HepG2 (cell line): ENCODE results near the gene NOTUM. TPM values are rescaled to one million over a fixed set of nuclear protein-coding genes. Genes with fewer than 3 reads are reported as not detected.

Experiments used
- GTF2F1 ChIP-seq: fragments of 150-350 bp; IDR thresholded peaks from 2 replicates; pipeline ENCODE4 v1.6.1; 2014; ENCODE audit warnings: low read length
- KDM3A ChIP-seq: IDR thresholded peaks from 2 replicates; pipeline ENCODE4 v1.6.1; 2018; ENCODE audit warnings: low read depth, missing compliant biosample characterization
- MEIS1 ChIP-seq: sonication (generic); formaldehyde crosslinking; IDR thresholded peaks from 2 replicates; pipeline ENCODE4 v1.9.0; 2021; ENCODE audit warnings: mild to moderate bottlenecking, missing genetic modification reagents, moderate library complexity, borderline replicate concordance
- MXD4 ChIP-seq: IDR thresholded peaks from 2 replicates; pipeline ENCODE4 v1.6.1; 2016; ENCODE audit warnings: mild to moderate bottlenecking, missing biosample characterization, missing genetic modification reagents
- NONO ChIP-seq, 2 experiments: fragments of 450-650 bp in 1 of 2; sonication (generic) in 1 of 2; formaldehyde crosslinking in 1 of 2; IDR thresholded peaks in 1 of 2; conservative IDR thresholded peaks in 1 of 2; 2 replicates each; pipeline versions ENCODE4 v1.6.1 to v1.8.0; 2017 to 2022; ENCODE audit warnings: mild to moderate bottlenecking in 1 of 2, missing genetic modification reagents in 1 of 2, moderate library complexity in 1 of 2
- RAD51 ChIP-seq: fragments of 450-650 bp; IDR thresholded peaks from 2 replicates; pipeline ENCODE4 v1.6.1; 2016; ENCODE audit warnings: borderline replicate concordance
- RARG ChIP-seq: sonication (generic); formaldehyde crosslinking; IDR thresholded peaks from 2 replicates; pipeline ENCODE4 v1.4.0; 2020; ENCODE audit warnings: low read depth, mild to moderate bottlenecking, missing genetic modification reagents
- RBFOX2 ChIP-seq: fragments of 200-400 bp; formaldehyde crosslinking; IDR thresholded peaks from 2 replicates; pipeline ENCODE4 v1.6.1; 2017; ENCODE audit warnings: low read depth, mild to moderate bottlenecking, low read length
- THAP11 ChIP-seq: IDR thresholded peaks from 2 replicates; pipeline ENCODE4 v1.6.1; 2016; ENCODE audit warnings: missing biosample characterization, missing genetic modification reagents
- ZFAT ChIP-seq: sonication (generic); formaldehyde crosslinking; conservative IDR thresholded peaks from 2 replicates; pipeline ENCODE4 v1.8.1; 2023; ENCODE audit warnings: missing genetic modification reagents, inconsistent platforms
- ZNF761 ChIP-seq: sonication (generic); formaldehyde crosslinking; conservative IDR thresholded peaks from 2 replicates; pipeline ENCODE4 v1.4.0; 2020; ENCODE audit warnings: mild to moderate bottlenecking, missing genetic modification reagents
- ZNF879 ChIP-seq: sonication (generic); formaldehyde crosslinking; IDR thresholded peaks from 2 replicates; pipeline ENCODE4 v1.8.1; 2023; ENCODE audit warnings: missing genetic modification reagents
- polyA plus RNA-seq, 8 experiments: library from polyadenylated mRNA; depleted of rRNA in 3 of 8; stranded (reverse) in 7 of 8; unstranded in 1 of 8; fragments of >200 nt; fragmentation: Illumina TruSeq in 4 of 8; extraction: Trizol in 4 of 8; gene quantifications; 2 replicates each; pipeline versions ENCODE4 v1.2.1 to v1.2.3, GENCODE V29; 2011 to 2016; ENCODE audit warnings: low read depth in 4 of 8, missing spikeins in 1 of 8, mixed read lengths in 1 of 8; ENCODE audit not compliant: insufficient read depth in 1 of 8
- total RNA-seq, 5 experiments: library from RNA; depleted of rRNA; stranded (reverse); fragments of >200 nt; fragmentation: Illumina TruSeq; extraction: Trizol; gene quantifications; 2 replicates each; pipeline ENCODE4 v1.2.3, GENCODE V29; 2016; ENCODE audit warnings: low read depth in 1 of 5
- TF ChIP-seq, protein P1 (sequence below): sonication (generic); formaldehyde crosslinking; IDR thresholded peaks from 2 replicates; pipeline ENCODE4 v1.4.0; 2020; ENCODE audit warnings: missing genetic modification reagents
- TF ChIP-seq, protein P2 (sequence below): sonication (generic); formaldehyde crosslinking; IDR thresholded peaks from 2 replicates; pipeline ENCODE4 v1.8.0; 2022; ENCODE audit warnings: mild to moderate bottlenecking, missing genetic modification reagents
- TF ChIP-seq, protein P3 (sequence below): sonication (generic); formaldehyde crosslinking; IDR thresholded peaks from 2 replicates; pipeline ENCODE4 v1.4.0; 2020; ENCODE audit warnings: missing genetic modification reagents
- TF ChIP-seq, protein P4 (sequence below): IDR thresholded peaks from 2 replicates; pipeline ENCODE4 v1.6.1; 2016; ENCODE audit warnings: missing compliant biosample characterization, missing genetic modification reagents, borderline replicate concordance
- TF ChIP-seq, protein P5 (sequence below): IDR thresholded peaks from 2 replicates; pipeline ENCODE4 v1.6.1; 2016; ENCODE audit warnings: missing compliant biosample characterization, missing genetic modification reagents, borderline replicate concordance
- TF ChIP-seq, protein P6 (sequence below): sonication (generic); formaldehyde crosslinking; IDR thresholded peaks from 2 replicates; pipeline ENCODE4 v1.9.0; 2021; ENCODE audit warnings: missing genetic modification reagents, mild to moderate bottlenecking, borderline replicate concordance

NOTUM gene
- total and polyA plus RNA-seq, 2 of the 13 experiments (the other 11 are each of a cell fraction or from before 2014, with no cell fraction given) = 150 to 160 TPM

DNA sequence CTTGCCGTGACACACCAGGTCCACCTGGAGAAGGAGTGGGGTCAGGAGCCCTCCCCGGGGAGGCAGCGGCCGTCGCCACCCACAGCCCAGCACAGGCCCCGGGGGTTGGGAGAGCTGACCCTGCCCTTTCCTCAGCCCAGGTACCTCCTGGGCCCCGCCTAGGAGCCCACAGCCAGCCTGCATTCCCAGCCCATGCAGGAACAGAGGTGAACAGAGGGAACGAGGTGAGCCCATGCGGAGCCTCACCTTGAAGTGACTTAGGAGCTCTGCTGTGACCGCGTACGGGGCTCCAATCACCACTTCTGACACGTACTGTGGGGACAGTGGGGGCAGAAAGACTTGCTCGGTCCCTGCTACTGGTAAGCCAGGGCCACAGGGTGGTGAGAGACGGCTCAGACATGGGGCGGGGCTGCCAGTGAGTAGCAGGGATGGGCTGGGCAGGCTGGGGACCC, 55.5 kb downstream of the NOTUM start (continued):
- TF ChIP-seq, protein P1, sequence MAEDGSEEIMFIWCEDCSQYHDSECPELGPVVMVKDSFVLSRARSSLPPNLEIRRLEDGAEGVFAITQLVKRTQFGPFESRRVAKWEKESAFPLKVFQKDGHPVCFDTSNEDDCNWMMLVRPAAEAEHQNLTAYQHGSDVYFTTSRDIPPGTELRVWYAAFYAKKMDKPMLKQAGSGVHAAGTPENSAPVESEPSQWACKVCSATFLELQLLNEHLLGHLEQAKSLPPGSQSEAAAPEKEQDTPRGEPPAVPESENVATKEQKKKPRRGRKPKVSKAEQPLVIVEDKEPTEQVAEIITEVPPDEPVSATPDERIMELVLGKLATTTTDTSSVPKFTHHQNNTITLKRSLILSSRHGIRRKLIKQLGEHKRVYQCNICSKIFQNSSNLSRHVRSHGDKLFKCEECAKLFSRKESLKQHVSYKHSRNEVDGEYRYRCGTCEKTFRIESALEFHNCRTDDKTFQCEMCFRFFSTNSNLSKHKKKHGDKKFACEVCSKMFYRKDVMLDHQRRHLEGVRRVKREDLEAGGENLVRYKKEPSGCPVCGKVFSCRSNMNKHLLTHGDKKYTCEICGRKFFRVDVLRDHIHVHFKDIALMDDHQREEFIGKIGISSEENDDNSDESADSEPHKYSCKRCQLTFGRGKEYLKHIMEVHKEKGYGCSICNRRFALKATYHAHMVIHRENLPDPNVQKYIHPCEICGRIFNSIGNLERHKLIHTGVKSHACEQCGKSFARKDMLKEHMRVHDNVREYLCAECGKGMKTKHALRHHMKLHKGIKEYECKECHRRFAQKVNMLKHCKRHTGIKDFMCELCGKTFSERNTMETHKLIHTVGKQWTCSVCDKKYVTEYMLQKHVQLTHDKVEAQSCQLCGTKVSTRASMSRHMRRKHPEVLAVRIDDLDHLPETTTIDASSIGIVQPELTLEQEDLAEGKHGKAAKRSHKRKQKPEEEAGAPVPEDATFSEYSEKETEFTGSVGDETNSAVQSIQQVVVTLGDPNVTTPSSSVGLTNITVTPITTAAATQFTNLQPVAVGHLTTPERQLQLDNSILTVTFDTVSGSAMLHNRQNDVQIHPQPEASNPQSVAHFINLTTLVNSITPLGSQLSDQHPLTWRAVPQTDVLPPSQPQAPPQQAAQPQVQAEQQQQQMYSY (CRISPR knock-in tag) = no peak
- TF ChIP-seq RAD51 = no peak
- no peak for TF ChIP-seq KDM3A (CRISPR knock-in tag)
- TF ChIP-seq ZNF879 (CRISPR knock-in tag) = no peak
- TF ChIP-seq, protein P2, sequence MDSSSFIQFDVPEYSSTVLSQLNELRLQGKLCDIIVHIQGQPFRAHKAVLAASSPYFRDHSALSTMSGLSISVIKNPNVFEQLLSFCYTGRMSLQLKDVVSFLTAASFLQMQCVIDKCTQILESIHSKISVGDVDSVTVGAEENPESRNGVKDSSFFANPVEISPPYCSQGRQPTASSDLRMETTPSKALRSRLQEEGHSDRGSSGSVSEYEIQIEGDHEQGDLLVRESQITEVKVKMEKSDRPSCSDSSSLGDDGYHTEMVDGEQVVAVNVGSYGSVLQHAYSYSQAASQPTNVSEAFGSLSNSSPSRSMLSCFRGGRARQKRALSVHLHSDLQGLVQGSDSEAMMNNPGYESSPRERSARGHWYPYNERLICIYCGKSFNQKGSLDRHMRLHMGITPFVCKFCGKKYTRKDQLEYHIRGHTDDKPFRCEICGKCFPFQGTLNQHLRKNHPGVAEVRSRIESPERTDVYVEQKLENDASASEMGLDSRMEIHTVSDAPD (CRISPR knock-in tag) = no peak
- TF ChIP-seq, protein P3, sequence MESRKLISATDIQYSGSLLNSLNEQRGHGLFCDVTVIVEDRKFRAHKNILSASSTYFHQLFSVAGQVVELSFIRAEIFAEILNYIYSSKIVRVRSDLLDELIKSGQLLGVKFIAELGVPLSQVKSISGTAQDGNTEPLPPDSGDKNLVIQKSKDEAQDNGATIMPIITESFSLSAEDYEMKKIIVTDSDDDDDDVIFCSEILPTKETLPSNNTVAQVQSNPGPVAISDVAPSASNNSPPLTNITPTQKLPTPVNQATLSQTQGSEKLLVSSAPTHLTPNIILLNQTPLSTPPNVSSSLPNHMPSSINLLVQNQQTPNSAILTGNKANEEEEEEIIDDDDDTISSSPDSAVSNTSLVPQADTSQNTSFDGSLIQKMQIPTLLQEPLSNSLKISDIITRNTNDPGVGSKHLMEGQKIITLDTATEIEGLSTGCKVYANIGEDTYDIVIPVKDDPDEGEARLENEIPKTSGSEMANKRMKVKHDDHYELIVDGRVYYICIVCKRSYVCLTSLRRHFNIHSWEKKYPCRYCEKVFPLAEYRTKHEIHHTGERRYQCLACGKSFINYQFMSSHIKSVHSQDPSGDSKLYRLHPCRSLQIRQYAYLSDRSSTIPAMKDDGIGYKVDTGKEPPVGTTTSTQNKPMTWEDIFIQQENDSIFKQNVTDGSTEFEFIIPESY = peak; percentile 55; the same call in 1 of the 2 replicates
- no peak for TF ChIP-seq RARG (CRISPR knock-in tag)
- no peak for TF ChIP-seq MXD4
- no peak for TF ChIP-seq GTF2F1
- TF ChIP-seq, protein P4, sequence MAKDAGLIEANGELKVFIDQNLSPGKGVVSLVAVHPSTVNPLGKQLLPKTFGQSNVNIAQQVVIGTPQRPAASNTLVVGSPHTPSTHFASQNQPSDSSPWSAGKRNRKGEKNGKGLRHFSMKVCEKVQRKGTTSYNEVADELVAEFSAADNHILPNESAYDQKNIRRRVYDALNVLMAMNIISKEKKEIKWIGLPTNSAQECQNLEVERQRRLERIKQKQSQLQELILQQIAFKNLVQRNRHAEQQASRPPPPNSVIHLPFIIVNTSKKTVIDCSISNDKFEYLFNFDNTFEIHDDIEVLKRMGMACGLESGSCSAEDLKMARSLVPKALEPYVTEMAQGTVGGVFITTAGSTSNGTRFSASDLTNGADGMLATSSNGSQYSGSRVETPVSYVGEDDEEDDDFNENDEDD (CRISPR knock-in tag) = no peak
- TF ChIP-seq ZNF761 (CRISPR knock-in tag) = no peak
- no peak for TF ChIP-seq ZFAT
- TF ChIP-seq RBFOX2 = peak; percentile 51; the same call in 1 of the 2 replicates
- no peak for TF ChIP-seq NONO (IDR thresholded peaks at IDR 0.05)
- TF ChIP-seq NONO (CRISPR knock-in tag; conservative IDR thresholded peaks at IDR 0.05) = no peak
- no peak for TF ChIP-seq MEIS1
- TF ChIP-seq, protein P5, sequence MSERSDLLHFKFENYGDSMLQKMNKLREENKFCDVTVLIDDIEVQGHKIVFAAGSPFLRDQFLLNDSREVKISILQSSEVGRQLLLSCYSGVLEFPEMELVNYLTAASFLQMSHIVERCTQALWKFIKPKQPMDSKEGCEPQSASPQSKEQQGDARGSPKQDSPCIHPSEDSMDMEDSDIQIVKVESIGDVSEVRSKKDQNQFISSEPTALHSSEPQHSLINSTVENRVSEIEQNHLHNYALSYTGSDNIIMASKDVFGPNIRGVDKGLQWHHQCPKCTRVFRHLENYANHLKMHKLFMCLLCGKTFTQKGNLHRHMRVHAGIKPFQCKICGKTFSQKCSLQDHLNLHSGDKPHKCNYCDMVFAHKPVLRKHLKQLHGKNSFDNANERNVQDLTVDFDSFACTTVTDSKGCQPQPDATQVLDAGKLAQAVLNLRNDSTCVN (CRISPR knock-in tag) = no peak
- TF ChIP-seq, protein P6, sequence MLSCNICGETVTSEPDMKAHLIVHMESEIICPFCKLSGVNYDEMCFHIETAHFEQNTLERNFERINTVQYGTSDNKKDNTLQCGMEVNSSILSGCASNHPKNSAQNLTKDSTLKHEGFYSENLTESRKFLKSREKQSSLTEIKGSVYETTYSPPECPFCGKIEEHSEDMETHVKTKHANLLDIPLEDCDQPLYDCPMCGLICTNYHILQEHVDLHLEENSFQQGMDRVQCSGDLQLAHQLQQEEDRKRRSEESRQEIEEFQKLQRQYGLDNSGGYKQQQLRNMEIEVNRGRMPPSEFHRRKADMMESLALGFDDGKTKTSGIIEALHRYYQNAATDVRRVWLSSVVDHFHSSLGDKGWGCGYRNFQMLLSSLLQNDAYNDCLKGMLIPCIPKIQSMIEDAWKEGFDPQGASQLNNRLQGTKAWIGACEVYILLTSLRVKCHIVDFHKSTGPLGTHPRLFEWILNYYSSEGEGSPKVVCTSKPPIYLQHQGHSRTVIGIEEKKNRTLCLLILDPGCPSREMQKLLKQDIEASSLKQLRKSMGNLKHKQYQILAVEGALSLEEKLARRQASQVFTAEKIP (CRISPR knock-in tag) = no peak
- no peak for TF ChIP-seq THAP11 (CRISPR knock-in tag)
